ENCODE data around the gene APBB2. TPM values are rescaled to one million over a fixed set of nuclear protein-coding genes. Genes with fewer than 3 reads are reported as not detected.

The APBB2 gene
- total and polyA plus RNA-seq, 11 donors, result 8.6 to 39.1 (median 26.7) TPM

DNA sequence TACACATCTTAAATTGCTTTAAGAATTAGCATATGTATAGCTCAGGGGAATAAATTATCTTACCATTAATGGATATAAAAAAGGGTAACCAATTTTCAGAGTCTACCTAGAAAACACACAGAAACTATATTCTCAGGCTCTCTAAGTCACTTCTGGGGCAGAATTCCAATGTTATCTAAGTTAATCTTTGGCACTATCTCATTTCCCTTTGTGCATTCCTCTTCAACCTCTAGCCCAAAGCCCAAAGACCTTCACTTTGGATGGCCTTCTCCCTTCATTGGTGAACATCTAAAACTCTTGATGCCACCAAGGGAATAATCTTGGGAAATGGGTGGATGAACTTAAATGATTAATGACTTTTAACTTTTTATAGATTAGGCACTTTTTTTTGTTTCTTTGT lies 108.3 kb downstream of the APBB2 start:
- H3K27ac ChIP-seq, result no peak overlapping the region

DNA sequence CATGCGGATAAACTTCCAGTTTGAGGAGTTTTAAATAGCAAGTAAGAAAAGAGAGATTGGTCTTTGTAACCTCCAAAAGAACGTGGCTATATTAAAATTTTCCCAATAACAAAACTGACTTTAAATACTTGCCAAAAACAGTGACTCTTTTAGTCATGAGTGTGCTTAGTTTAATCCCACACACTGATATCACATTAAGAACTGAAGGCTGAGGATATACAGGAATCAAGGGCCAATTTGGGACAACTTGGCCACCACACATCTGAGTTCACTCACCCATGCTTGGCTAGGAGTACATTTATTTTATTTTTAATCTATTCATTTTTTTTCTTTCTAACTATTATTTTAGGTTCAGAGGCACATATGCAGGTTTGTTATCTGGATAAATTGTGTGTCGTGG lies 110.2 kb downstream of the APBB2 start:
- intact Hi-C loops (cut with DNase I), result loop anchor here in 2 of 10 donors (10.0 kb wide), 2 partner anchors 49 to 179 kb away; no protein-coding TSS in a partner anchor

More for the DNA sequence above, 108.3 kb downstream of the APBB2 start:
- intact Hi-C loops (cut with DNase I), result loop anchor here in 2 of 10 donors (10.0 kb wide), 2 partner anchors 51 to 181 kb away; no protein-coding TSS in a partner anchor
- Histone ChIP-seq H3K27me3 (no peaks in the 10 kb centered on the region), H3K4me3 (no peak overlapping the region), H3K36me3 (no peaks in the 10 kb centered on the region), H3K4me1 (peaks cover 0 to 37% (median 5%) of the 10 kb centered on the region in 12 donors), H3K9me3 (peaks cover 0 to 3% (median 0%) of the 10 kb centered on the region in 12 donors)
- no peak for DNase-seq
- TF ChIP-seq POLR2A (IDR thresholded peaks at IDR 0.05), result no peak
- TF ChIP-seq, protein P1, sequence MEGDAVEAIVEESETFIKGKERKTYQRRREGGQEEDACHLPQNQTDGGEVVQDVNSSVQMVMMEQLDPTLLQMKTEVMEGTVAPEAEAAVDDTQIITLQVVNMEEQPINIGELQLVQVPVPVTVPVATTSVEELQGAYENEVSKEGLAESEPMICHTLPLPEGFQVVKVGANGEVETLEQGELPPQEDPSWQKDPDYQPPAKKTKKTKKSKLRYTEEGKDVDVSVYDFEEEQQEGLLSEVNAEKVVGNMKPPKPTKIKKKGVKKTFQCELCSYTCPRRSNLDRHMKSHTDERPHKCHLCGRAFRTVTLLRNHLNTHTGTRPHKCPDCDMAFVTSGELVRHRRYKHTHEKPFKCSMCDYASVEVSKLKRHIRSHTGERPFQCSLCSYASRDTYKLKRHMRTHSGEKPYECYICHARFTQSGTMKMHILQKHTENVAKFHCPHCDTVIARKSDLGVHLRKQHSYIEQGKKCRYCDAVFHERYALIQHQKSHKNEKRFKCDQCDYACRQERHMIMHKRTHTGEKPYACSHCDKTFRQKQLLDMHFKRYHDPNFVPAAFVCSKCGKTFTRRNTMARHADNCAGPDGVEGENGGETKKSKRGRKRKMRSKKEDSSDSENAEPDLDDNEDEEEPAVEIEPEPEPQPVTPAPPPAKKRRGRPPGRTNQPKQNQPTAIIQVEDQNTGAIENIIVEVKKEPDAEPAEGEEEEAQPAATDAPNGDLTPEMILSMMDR (IDR thresholded peaks at IDR 0.05), result no peak
- ATAC-seq, result no peak

DNA sequence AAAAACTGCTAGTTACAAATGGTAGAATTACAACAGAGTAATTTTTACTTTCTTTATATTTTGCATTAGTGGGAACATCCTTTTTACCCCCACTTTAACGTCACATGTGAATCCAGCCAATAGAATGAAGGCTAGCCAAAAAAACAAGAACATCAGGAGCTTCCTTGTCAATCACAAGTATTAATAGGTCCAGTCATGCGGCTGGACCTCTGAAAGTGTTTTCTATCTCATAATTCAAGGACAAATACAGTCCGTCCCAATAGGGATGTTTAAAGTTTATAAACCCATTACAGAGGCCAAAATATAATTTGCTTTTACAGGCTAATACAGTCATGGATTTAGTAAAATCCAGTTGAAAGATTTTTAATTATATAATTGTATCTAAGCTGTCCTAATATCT lies 110.7 kb downstream of the APBB2 start:
- no peak for DNase-seq
- no peak overlapping the region for H3K4me3 ChIP-seq
- peaks cover 0 to 3% (median 0%) of the 10 kb centered on the region in 12 donors for H3K9me3 ChIP-seq
- intact Hi-C loops (cut with DNase I), result loop anchor here in 2 of 10 donors (10.0 kb wide), 2 partner anchors 49 to 179 kb away; no protein-coding TSS in a partner anchor
- 43 to 76% (median 46%) methylated on average over 3 of the region's 3 CpGs for WGBS, 4 donors
- ATAC-seq, result peak in 2 of 4 donors; percentile 14 to 48
- peak overlapping the region in 5 of 12 donors; percentile 1 to 31 (median 18) for H3K27ac ChIP-seq
- H3K36me3 ChIP-seq, result no peaks in the 10 kb centered on the region
- no peaks in the 10 kb centered on the region for H3K27me3 ChIP-seq
- H3K4me1 ChIP-seq, result peaks cover 0 to 59% (median 5%) of the 10 kb centered on the region in 12 donors
- TF ChIP-seq, protein P1 (IDR thresholded peaks at IDR 0.05), result no peak
- no peak for TF ChIP-seq POLR2A (IDR thresholded peaks at IDR 0.05)

More for the DNA sequence above, 110.2 kb downstream of the APBB2 start:
- Histone ChIP-seq H3K4me3 (no peak overlapping the region), H3K27ac (peak overlapping the region in 4 of 12 donors; percentile 1 to 31 (median 14)), H3K36me3 (no peaks in the 10 kb centered on the region), H3K27me3 (no peaks in the 10 kb centered on the region), H3K4me1 (peaks cover 0 to 54% (median 5%) of the 10 kb centered on the region in 12 donors), H3K9me3 (peaks cover 0 to 3% (median 0%) of the 10 kb centered on the region in 12 donors)
- TF ChIP-seq POLR2A (IDR thresholded peaks at IDR 0.05), result no peak
- TF ChIP-seq, protein P1 (IDR thresholded peaks at IDR 0.05), result no peak
- 50 to 63% (median 51%) methylated on average over 3 of the region's 3 CpGs for WGBS, 4 donors
- no peak for DNase-seq
- peak in 3 of 4 donors; percentile 49 to 63 (median 53) for ATAC-seq

DNA sequence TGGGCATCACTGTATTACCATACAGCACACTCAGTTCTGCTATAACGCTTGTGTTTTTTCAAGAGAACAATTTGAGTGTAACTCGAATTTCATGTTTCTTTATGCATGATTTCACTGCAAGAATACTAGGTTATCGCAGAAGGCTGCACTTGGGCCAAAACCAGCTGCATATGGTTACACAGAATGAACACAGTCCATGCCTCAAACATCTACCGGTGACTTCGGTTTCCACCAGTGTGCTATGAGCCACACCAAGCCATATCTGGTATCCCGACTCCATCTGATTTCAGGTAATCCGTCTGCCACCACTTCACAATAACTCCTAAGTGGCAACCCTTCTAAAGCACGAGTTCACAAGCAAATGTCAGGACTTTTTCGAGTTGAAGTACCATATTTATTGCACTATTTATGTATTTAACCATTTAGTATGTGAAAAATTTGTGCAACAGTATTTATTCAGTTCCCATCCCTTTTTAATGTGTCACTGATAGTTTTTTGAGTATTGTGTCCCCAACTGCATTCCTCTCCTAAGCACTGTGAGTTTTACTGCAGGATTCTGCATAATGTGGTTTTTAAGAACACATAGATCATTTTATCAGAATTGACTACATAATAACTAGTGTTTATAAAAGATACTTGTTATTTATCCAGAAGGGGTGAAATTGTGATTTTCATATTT lies 111.8 kb downstream of the APBB2 start:
- H3K4me1 ChIP-seq, result peaks cover 0 to 70% (median 9%) of the 10 kb centered on the region in 12 donors
- no peaks in the 10 kb centered on the region for H3K27me3 ChIP-seq
- H3K36me3 ChIP-seq, result no peaks in the 10 kb centered on the region
- DNase-seq (no peak), ATAC-seq (no peak)
- peaks cover 0 to 3% (median 0%) of the 10 kb centered on the region in 12 donors for H3K9me3 ChIP-seq
- TF ChIP-seq, protein P1 (IDR thresholded peaks at IDR 0.05), result no peak
- no peak for TF ChIP-seq POLR2A (IDR thresholded peaks at IDR 0.05)
- no peak overlapping the region for H3K4me3 ChIP-seq
- 85 to 91% (median 88%) methylated on average over 9 of the region's 9 CpGs for WGBS, 4 donors
- intact Hi-C loops (cut with DNase I), result loop anchor here in 2 of 10 donors (10.0 kb wide), 2 partner anchors 48 to 178 kb away; no protein-coding TSS in a partner anchor
- H3K27ac ChIP-seq, result no peak overlapping the region

All from heart left ventricle (tissue), 16 donors.